Measurements from ENCODE around the gene RALGAPA2. TPM values are rescaled to one million over a fixed set of nuclear protein-coding genes. Genes with fewer than 3 reads are reported as not detected.

The RALGAPA2 gene
- total RNA-seq, 1 donor from 2014 or later, result 52.0 TPM

DNA sequence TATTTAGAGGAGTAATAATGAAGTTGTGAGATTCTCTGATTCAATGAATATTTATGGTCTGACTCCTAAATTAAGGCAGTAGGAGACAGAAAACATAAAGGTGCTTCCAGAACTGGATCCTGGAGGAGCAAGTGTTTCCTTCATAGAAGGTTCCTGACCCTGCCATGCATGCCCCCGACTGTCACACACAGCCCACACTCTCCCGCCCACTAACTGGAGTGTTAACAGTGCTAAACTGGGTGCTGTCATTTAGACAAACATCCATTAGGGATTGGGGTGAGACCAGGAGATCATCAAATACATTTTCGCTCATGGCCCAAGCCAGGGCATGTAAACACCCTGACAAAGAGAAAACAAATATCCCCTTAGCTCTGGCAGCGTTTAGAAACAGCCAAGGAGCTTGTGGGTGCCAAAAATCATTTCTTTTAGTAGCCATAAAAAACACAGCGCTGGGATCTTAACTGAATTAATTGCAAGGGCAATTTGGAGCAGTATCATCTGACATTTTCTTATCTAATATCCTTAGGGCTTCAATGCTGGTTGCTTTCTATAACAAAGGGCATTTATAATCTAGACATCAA is 297.7 kb downstream of the RALGAPA2 start:
- no peak for ATAC-seq

DNA sequence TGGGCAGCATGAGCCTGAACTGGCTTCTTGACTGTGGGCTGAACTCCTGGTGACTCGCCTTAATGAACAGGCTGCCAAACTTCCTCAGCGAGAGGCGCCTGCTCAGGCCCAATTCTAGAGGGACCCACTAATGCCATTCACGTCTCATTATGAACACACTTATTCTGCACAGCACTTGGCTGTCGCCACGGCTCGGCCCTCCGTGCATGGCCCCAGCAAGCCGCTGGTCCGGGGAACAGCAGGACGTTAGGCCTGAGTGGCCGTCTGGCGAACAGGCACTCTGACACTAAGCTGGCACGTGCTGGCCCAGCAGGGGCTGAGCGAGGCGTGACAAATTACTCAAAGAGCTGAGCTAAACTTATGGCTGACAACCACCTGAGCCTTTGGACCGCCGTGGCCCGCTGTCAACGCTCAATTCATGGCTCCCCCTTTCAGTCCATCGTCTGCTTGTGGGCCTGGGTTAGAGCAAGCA is 298.6 kb downstream of the RALGAPA2 start:
- DNase-seq (ENCODE audit: low spot score), result no peak
- no peak for ATAC-seq

More for the DNA sequence above, 297.7 kb downstream of the RALGAPA2 start:
- no peak for DNase-seq (ENCODE audit: low spot score)

GRCh38 chr20:20412750-20413149 is 299.7 kb downstream of the RALGAPA2 start:
- no peak for DNase-seq (ENCODE audit: low spot score)
- no peak for ATAC-seq

DNA sequence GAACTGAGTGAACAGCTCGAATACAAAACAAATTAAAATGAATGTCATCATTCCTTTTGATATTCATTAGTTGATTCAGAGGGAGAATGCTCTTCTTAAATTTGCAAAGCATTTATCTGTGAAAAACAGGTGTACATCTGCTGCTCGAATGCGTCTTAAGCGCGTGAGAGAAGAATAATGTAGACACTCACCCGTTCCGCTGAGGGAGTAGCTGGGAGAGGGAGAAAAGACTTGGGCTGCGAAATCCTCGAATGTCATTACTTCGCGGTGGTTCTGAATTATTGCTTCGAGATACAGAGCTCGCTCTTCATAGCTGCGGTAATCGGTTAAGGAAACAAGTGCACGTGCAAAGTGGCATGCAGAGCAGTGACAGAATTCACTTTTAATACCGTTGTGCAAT is 300.6 kb downstream of the RALGAPA2 start:
- DNase-seq (ENCODE audit: low spot score) (no peak), ATAC-seq (no peak)

DNA sequence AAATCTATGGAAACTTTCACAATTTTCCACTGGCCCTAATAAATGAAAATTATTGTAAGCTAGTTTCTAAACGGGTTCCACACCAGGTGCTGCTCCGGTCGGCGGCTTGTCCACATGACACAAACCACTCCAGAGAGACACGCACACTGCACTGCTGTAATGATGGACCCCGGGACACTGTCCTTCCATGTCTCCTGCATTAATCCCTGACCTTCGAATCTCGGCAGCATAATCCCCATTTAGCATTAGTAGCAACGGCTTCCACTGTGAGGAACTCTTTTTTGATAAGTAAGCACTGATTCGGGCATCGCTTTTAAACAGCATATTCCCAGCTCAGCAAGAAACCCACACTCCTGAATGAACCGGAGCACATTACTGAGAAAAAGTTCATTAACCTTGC is 301.0 kb downstream of the RALGAPA2 start:
- ATAC-seq, result no peak
- no peak for DNase-seq (ENCODE audit: low spot score)

- DNase-seq (ENCODE audit: low spot score) (peak; percentile 61), ATAC-seq (peak; percentile 93)
These were observed 301.8 kb downstream of the RALGAPA2 start for GRCh38 chr20:20410678-20411077.

DNA sequence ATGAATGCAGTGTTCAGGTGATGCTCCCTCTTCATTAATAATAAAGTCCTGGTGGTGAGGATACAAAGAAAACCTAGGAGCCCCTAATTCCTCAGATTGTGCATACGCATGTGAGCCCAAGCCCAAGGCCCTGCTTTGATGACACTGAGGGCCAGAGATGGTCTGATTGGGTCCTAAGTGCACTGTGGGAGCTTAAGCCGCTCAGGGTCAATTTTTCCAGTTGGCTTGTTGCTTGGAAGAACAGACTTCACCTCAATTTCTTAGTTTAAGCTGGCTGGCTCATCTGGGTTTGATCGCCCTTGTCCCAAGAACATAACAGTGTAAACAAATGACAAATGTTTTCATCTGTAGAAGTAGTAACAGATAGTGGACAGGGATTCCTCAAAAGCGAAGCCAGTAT is 303.1 kb downstream of the RALGAPA2 start:
- DNase-seq (ENCODE audit: low spot score), result no peak
- no peak for ATAC-seq

DNA sequence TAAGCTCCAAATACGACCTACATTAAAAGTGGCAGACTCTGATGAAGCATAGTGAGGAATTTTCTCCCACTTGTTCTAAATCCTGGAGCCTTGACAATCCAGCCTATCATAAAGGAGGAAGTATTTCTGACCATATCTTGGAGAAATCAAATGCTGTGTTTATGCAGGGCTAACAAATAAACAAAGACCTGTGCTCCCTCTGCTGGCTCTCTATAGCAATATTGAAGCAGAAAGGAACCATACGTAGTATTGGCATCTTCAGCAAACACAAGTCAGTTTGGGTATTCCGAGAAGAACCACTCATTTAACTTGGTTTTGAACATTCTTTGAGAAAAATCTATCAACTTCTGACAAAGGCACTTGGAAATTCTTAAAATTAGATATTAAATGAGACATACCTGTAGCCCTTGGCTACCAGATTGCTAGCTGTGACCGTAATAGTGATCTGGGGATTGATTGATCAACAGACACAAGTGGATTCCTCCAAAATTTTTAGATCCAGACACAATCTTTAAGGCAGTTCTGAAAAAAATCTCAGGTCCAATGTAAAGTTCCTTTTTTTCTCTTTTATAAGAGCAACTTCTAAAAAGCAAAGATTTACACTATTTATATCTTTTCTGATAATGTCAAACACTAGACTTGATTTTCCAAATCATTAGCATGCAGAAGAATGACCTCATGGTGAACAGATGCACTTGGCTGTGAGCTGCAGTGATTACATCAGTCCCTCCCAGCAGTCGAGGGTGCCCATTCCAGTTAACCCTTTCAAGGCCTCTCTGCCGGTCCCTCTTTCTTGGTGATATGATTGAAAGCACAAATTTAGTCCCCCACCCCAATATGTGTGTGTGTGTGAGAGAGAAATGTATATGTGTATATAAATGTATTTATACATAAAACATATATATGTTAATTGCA is 304.3 kb downstream of the RALGAPA2 start:
- ATAC-seq, result no peak
- DNase-seq (ENCODE audit: low spot score), result no peak

DNA sequence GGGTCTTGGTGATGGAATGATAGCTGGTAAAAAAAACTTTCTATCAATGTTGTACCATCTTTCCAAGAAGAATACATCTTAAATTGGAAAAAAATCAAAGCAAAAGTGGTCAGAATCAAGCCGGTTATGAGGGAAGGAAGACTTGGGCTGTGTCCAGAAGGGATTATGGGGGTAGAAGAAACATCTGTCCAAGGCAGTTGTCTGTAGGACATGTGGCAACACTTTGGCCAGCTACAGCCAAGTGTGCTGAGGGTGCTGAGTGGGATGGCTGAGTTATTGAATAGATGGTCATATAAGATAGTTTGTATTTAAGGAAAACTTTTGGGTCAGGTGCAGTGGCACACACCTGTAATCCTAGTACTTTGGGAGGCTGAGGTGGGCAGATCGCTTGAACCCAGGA is 306.1 kb downstream of the RALGAPA2 start:
- no peak for ATAC-seq

GRCh38 chr20:20405623-20406022 is 306.8 kb downstream of the RALGAPA2 start:
- DNase-seq (ENCODE audit: low spot score) (no peak), ATAC-seq (no peak)

More for the DNA sequence above, 306.1 kb downstream of the RALGAPA2 start:
- DNase-seq (ENCODE audit: low spot score), result no peak

- no peak for ATAC-seq
- DNase-seq (ENCODE audit: low spot score), result no peak
These were observed 307.8 kb downstream of the RALGAPA2 start for GRCh38 chr20:20404633-20405032.

DNA sequence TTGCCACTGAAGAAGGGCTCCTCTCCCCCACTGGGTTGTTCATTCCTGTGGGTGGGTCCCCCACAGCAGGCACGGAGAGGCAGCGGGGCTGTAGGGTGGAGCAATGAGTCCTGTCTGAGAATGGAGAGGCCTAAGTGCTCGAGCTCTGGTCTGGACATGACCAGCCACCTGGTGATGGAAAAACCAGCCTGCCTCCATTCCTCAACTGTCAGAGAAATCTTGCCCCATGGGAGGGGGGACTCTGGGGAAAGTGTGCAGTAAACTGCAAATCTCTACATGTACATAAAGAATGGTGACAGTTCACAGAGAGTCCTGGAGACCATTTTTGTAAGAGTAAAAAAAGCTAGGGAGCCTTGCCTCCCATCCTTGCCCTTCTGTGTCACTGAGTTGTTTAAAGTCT is 310.5 kb downstream of the RALGAPA2 start:
- ATAC-seq, result no peak
- no peak for DNase-seq (ENCODE audit: low spot score)

- DNase-seq (ENCODE audit: low spot score), result no peak
- ATAC-seq, result peak; percentile 72
These were observed 312.6 kb downstream of the RALGAPA2 start for GRCh38 chr20:20399531-20400500.

GRCh38 chr20:20398123-20398522 is 314.3 kb downstream of the RALGAPA2 start:
- ATAC-seq, result no peak
- no peak for DNase-seq (ENCODE audit: low spot score)

GRCh38 chr20:20396794-20397193 is 315.6 kb downstream of the RALGAPA2 start:
- DNase-seq (ENCODE audit: low spot score), result no peak
- no peak for ATAC-seq

DNA sequence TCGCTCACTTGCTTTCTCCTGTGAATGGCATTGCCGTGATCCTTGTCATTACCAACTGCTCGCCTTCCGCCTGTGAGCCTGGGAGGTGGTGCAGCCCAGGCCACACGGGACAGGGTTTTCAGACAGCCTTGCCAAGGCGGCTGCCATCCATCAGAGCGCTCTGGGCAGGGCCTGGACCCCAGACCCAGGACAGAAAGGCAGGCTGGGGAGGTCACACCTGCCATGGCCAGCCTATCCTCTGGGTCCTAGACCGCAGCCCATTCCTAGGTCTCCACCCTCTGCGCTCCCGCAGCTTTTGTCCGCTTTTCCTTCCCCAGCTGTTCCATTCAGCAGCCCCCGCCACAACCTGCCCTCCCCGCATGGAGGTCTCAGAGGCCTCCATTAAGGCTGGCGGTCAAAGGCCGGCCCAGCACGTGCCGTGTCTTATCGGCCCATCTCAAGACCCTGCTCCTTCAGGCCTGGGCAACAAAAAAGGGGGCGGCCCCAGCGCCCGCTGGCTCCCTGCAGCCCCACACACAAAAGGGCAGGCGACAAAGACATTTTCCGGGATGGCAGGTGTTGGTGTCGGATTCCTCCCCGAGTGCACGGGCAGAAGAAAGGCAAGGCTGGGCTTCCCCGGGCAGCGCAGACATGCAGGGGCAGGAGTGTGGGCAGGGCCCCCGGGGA is 316.4 kb downstream of the RALGAPA2 start:
- DNase-seq (ENCODE audit: low spot score), result no peak
- no peak for ATAC-seq

- no peak for ATAC-seq
- no peak for DNase-seq (ENCODE audit: low spot score)
These were observed 317.4 kb downstream of the RALGAPA2 start for GRCh38 chr20:20395087-20395486.

GRCh38 chr20:20393207-20394120 is 319.0 kb downstream of the RALGAPA2 start:
- DNase-seq (ENCODE audit: low spot score), result no peak
- no peak for ATAC-seq

DNA sequence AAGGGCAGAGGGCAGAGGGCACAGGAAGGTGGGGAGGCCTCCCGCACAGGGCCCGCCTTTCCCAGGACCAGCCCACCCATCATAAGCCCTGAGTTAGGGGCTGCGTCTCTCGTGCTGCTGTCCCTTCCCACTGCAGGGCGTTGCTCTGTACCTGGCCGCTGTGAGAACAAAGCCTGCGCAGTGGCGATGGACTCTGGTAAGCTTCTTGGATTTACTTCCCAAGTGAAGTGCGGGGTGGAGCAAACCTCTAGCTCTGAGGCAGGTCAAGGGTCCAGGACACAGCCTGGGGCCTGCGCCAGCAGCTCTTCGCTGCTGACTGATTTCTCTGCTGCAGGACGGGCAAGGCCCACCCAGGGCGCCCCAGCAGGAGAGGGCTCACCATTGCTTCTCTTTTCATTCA is 320.7 kb downstream of the RALGAPA2 start:
- ATAC-seq (peak; percentile 8), DNase-seq (ENCODE audit: low spot score) (no peak)
